Stimulated activated CD4-positive, alpha-beta T cell treated with anti-CD3 and anti-CD28 coated beads, Interleukin-4, amount 100 ng/mL, for 1 hour (primary cell): ENCODE data around the gene SLC38A5.

Source experiments
- DNase-seq: peaks from one replicate; pipeline ENCODE4 v3.0.0-alpha.2; 2020

The SLC38A5 gene

DNA sequence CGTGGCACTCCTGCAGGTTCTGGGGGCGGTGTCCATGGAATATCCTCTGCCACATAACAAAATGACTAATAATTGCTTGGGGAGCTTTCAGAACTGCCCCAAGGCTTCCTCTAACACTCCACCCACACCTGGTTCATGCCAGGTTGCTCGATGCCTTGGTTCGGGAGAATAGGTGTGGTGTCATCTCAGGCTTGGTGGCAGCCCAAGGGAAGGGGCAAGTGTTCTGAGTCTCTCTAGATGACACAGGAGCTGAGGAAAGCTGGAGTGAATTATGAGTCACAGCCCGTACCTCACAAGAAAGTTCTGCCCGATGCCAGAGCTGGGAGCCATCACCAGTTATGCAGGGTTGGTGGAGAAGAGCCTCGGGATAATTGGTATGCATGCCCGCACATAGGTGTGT lies 20.6 kb upstream of the SLC38A5 start:
- DNase-seq, result no peak

DNA sequence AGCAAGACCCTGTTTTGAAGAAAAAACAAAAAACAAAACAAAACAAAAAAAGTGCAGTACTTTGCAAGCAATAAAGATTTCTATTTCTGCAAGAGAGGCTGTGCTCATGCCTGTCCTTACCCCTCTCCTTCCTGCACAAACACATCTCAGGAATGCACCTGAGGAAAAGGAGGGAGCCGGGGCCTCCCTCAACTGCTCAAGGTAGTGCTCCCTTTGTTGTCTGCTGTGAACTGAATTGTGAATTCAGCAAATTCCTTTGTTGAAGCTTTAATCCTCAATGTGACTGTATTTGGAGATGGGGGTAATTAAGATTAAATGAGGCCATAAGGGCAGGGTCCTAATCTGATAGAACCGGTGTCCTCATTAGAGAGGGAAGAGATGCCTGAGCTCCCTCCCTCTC lies 19.8 kb upstream of the SLC38A5 start:
- DNase-seq, result no peak

DNA sequence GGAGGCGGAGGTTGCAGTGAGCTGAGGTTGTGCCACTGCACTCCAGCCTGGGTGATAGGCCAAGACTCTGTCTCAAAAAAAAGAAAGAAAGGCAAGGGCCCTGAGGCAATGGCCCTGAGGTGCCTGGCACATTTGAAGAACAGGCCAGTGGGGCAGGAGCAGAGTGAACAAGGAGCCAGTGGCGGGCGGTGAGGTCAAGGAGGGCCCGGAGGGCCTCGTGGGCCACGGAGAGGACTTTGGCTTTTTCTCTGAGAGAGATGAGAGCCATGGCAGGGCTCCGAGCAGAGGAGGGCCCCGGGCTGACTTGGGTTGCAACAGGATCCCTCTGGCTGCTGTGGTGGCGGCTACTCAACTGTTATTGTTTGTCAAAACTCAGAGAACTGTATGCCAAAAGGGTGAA lies 19.2 kb upstream of the SLC38A5 start:
- DNase-seq, result no peak

DNA sequence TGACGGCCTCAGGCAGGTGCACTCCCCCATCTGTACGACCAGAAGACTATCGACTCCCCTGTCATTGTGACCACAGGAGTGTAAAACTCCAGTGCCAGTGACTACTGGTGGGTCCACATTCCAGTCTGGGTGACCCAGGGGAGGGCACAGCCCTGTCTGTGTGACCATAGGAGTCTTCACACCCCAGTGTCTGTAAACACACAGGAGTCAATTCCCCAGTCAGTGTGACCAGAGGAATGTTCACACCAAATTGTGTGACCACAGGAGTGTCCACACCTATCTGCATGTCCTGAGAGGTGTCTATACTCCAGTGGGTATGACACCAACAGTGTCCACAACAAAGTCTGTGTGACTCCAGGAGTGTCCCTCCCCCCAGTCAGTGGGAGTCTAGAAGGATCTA lies 18.0 kb upstream of the SLC38A5 start:
- no peak for DNase-seq

DNA sequence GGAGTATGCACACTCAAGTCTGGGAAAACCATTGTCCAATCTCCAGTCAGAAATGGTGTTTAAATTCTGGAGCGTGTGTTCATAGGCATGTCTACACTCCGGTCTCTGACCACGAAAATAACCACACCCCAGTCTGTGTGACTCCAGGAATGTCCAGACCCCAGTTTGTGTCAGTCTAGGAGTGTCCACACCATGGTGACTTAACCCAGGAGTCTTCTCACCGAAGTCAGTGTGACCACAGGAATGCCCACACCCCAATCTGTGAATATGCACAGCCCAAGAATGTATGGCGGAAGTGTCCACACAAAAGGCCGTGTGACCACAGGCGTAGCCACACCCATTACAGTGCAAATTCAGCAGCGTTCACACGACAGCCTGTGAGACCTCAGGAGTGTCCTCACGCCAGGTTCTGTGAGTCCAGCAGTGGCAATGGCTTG lies 17.3 kb upstream of the SLC38A5 start:
- no peak for DNase-seq

DNA sequence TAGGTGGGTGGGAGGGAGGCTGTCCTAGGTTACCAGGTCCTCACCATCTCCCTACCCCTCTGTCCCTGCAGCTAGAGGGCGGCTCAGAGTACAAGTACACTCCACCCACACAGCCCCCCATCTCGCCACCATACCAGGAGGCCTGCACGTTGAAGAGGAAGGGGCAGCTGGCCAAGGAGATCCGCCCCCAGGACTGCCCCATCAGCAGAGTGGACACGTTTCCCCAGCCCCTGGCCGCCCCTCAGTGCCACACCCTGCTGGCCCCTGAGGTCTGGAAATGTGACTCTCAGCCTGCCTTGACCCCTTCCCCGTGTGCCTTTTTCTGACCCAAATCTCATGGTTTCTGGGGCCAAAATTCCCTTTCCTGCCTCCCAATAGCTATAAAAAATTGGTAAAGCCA lies 12.5 kb upstream of the SLC38A5 start:
- DNase-seq, result no peak

DNA sequence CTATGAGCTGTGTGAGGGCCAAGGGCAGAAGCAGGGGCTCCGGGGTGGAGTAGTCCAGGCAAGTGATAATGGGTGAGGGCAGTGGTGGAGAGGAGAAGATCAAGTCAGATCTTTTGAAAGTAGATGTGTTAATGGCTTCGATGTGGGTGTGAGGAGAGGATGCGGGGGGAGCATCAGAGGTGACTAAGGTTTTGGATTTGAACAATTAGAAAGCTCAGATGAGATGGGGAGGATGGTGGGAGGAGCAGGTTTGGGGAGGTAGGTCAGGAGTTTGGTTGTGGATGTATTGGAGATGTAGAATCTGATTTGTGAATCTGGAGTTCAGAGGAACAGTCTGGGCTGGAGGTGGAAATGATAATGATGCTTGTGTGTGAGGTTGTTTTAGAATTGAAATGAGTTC lies 10.5 kb upstream of the SLC38A5 start:
- DNase-seq, result no peak

DNA sequence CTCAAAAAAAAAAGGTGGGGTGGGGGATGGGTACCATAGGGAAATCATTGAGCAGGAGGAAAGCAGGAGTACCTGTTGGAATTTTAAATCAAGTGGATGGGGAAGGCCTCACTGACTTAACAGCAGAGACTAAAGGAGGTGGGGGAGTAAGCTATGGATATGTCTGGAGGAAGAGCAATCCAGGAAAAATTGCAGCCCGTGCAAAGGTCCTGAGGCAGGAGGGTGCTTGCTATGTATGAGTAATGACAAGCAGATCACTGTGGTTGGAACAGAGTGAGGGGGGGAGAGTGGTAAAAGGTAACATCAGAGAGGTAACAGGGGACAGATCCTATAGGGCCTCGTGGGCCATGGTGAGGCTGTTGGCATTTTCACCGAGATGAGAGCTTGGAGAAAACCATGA lies 10.1 kb upstream of the SLC38A5 start:
- no peak for DNase-seq

DNA sequence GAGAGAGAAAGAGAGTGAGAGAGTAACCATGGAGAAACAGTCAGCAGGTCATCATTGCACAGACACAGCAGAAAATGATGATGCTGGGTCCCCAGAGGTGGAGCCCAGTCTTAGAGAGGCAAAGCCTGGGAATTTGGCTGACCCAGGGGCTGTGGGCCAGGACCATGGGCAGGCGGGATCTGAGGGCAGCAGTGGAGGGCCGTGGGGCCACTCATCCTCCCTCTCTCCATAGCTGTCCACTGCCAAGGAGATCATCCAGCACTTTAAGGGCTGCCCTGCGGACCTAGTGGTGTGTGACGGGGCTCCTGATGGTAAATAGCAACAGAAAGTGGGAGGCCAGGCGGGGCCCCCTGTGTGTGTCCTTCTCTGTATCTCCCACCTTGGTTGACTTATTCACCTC lies 8.7 kb upstream of the SLC38A5 start:
- DNase-seq, result no peak

DNA sequence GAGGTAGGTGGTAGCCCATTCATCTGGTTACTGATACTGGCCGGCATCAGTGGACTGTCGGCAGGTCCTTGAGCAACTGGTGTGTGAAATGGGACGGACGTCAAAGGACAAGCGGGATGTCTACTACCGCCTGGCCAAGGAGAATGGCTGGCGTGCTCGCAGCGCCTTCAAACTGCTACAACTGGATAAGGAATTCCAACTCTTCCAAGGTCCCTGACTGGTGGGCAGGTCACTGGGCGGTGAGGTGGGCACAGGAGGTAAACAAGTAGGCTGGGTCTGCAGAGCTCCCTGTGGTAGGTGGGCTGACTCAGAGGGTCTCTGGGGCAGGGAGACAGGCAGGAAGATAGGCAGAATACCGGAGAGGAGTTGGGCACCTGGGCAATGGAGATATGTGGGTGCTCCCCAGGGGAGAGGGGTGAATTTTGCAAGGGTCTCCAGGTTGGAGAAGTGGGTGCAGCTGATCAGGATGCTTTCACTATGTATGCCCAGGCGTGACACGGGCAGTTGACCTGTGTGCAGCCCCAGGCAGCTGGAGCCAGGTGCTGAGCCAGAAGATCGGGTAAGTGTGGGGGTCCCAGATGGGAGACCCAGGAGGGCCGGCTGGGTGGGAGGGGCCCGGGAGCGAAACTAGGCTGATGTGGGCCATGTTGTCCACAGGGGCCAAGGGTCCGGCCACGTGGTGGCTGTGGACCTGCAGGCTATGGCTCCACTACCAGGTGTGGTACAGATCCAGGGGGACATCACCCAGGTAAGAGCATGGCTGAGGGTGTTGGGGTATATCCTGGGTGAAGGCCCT lies 8.1 kb upstream of the SLC38A5 start:
- DNase-seq, result no peak

DNA sequence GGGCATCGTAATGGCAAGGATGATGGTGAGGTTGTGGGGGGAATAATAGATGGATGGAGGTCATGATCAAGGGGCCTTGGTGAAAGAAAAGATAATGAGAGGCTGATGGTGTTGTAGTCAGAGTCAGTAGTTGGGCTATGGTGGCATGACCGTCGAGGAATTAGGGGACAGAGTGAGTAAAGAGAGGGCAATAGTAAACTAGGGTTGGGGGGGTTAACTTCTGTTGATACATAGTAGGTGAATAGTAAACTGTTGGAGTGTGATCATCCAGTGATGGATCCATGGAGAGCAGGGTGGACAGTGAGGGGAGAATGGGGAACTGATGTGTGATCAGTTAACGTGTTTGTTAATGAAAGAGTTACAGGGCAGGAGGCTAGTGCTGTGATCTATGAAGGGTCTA lies 6.9 kb upstream of the SLC38A5 start:
- DNase-seq, result no peak

DNA sequence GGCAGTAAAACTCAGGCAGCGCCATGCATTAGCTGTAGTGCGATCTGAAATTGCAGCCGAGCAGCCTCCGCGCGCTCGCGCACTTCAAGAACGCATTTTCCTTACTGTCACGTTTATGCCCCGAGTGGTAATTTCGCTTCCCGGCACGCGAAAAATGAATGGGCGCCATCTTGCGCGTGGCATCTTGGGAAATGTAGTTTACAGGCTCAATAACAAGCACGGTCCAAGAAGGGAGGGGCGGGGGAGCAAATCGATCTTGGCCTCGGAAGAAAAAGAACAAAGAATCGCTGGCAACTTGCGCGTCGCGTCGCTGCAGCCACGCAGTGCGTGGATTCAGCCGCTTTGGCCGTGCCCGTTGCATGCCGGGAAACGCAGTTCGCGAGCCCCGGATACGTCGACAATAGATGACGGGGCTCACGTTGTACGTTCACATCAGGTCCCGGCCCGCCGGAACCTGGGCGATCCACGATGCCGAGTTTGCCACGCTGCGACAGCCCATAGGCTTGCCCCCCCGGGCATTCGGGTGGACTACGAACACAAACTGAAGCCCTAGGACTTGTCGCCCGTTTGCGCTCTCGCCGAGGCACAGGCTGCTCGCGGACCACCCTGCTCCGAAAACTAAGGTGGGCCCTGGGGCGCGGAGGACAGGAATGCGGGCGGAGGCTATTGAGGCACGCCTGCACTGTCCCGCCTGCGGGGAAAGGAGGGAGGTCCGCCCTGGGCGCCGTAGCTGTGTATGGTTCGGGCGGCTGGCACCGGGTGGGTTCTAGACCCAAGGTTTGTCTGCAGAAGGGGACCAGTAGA lies 5.9 kb upstream of the SLC38A5 start, which contains the start of gene FTSJ1:
Gene FTSJ1 (plus strand): TSS at position 426 of the 804 bp plus-strand sequence. CDS start 1,849 bp downstream, outside the sequence.
- DNase-seq, result peak; percentile 83

DNA sequence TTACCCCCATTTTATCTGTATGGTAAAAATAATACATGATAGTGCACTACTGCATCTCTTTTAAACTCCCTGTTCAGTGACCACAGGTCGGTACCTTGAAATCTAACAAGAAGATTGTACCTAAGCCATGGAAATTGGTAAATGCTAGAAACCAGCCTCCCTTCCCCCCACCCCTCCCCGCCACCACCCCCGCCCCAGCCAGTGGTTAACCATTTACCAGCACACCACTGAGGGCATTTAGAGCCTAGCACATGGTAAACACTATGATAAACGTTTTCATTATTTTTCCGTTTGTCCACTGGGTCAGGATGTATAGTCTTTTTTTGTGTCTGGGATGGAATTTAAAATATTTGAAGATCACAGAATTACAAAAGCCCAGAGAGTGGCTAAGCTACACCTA lies 5.2 kb upstream of the SLC38A5 start:
- DNase-seq, result no peak

DNA sequence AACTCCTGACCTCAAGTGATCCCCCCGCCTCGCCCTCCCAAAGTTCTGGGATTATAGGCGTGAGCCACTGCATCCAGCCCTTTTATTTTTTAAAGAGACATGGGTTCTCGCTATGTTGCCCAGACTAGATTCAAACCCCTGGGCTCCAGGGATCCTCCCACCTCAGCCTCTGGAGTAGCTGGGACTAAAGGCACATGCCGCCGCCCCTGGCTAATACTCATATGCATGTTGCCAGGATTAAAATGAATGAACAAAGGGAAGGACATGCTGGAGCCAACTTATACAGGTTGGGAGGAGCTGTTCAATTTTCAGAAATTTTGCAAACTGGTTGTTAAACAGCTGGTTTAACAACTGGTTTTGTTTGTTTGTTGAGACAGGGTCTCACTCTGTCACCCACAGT lies 4.5 kb upstream of the SLC38A5 start:
- DNase-seq, result no peak

DNA sequence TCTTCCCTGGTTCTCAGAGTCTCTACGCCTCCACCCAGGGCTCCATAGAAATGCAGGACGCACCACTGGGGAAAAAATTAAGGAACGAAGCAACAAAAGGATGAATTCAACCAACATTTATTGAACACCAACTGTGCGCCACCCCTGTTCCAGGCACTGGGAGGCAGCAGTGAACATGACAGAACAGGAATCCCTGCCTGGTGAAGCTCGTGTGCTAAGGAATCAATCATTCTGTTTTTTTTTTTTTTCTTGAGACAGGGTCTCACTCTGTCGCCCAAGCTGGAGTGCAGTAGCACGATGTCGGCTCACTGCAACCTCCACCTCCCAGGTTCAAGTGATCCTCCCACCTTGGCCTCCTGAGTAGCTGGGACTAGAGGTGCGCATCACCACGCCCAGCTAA lies 4.1 kb upstream of the SLC38A5 start:
- no peak for DNase-seq

DNA sequence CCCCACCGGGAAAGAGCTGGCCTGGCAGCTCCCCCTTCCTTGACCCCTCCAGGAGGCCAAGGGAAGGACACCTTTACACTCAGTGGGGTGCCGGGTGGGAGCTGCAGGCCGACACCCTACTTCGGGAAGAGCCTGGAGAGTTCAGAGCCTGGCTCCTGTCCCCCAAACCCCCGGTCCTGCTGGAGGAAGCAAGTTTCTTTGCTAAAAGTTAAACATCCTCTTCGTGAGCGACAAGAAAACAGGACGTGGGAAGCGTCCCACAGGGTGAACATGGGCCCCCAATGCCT lies 3.6 kb upstream of the SLC38A5 start:
- no peak for DNase-seq

DNA sequence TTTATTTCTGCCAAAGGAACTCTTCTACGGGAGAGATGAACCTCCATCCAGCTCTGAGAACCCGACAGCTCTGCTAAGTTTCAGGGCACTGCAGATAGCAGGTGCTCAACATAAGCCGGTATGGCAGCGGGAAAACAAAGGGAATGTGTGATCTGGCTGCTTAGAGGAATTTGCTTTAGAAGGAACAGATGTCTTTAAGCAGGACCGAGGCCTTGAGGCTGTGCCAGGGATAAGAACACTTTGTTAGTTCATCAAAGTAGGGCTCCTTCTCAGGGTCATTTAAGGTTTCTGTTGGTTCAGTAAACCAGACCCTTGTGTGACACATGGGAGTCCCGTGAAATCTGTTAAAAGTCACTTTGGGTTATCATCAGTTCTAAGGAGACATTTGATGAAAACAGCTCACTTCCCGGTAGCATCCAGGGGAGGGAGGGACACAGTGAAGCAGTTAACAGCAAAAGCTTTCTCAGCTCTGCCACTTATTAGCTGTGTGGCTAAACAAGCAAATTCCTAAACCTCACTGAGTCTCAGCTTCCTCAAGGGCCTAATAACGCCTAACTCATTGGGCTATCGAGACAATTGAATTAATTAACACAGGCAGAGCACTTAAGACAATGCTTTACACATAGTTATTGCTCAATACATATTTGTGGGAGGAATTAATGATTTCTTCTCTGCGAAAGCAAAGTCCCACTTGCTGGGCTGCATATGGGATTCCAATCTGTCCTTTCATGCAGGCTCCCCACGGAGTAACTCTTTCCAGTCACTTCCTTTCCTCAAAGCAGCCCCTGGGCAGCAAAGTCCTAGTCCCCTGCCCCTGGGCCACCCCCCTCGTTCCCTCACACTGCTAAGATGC lies 3.0 kb upstream of the SLC38A5 start:
- DNase-seq, result no peak

DNA sequence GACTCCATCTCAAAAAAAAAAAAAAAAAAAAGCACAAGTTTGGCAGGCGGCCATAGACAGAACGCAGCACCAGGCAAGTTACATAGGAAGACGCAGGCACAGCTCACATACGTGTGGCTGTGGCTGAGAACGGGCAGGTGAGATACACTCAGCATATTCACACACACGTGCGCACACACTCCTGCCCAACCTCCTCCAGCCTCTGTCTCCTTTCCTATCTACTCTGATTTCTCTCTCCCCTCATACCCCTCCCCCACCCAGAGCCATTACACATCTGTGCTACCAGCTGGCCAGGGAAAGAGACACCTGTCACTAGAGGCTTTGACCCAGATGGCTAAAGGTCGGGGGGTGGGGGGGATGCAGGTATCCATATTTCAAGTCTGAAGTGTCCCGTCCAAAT lies 2.2 kb upstream of the SLC38A5 start:
- no peak for DNase-seq

DNA sequence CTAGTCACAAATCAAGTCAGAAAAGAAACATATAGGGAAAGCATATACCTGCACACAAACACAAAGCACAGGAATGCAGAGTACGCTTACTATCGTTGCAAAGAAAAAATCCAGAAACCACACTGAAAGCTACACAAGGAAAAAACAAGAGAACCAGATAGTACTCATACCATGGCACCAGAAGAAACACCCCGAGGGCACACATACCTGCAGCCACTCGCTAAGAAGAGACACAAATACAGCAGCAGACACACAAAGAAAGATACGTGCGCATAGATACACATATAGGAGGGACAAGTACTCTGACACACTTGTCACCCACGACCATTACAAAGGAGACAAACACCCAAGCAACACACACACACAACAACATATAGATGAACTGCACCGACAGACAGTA lies 1.4 kb upstream of the SLC38A5 start:
- DNase-seq, result no peak

DNA sequence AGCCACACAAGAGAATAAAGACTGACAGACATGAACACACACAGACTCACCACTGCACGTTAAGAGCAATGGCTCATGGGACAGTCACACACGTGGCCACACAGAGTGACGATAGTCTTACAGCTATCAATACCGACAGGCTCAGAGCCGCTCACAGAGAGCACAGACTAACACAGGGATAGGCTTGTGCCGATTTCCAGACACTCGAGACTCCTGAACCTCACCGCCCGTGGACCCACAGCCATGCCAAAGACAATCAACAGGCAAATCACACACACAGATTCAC lies 716 bp upstream of the SLC38A5 start:
- no peak for DNase-seq

DNA sequence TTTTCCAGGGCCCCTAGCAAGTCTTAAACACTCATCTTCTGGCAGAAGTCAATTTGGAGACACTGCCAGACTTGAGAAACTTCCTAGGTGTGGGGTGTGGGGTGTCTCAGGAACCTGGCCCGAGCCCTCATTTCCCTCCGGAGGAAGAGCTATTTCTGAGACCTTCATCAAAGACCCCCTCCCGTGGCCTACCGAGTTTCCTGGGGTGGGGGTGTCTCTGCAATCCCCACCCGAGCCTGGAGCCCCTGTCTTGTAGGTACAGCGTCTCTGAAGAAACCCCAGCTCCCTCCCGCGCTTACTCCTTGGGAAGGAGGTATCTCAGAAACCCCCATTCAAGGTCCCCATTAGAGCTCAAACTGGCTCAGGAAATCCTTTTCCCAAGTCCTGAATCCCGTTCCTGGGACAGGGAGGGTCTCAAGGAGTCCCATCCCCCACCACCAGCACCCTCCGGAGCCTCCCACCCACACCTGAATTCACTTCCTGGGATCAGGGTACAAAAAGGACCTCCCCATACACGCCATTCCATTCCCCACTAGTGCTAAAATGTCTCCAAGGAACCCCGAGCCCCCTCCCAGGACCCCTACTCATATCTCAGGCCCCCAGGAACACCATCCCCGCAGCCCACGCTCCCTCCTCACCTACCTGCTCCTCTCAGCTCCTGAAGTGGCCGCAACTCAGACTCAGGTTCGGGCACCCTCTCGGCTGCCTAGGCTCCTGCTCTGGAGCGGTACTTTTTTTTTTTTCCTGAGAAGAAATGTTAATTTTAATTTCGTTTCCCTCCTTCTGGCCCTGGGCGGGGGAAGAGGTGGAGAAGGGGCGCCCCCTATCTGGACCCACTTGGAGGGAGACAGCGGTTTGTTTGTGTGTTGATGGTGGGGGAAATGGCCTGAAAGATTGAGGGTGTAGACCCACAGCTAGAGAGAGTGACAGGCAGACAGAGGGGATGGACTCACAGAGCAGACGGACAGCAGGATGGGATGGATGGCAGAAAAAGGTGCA lies 1.1 kb downstream of the SLC38A5 start:
- peak; percentile 50 for DNase-seq

DNA sequence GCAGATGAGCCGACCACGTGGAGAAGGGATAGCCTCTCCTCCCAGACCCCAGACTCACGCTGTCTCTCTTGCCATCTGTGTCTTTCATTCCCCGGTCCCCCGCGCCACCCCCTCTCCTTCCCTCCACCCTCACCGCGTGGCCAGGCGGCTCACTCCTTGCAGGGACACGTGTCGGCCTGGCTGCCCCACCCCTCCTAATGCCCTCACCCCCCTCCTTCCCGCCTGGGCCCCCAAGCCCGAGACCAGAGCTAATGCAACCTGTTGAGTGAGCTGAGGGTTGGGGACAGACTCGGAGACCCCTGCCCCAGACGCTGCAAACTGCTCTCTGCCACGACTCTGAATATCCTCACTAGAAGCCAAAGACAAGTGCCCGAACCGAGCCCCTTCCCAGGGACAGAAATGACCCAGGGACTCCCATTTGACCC lies 1.8 kb downstream of the SLC38A5 start:
- DNase-seq, result peak; percentile 63
